ENCODE measurements around the gene SERTAD3. TPM values are rescaled to one million over a fixed set of nuclear protein-coding genes. Genes with fewer than 3 reads are reported as not detected.

SERTAD3 gene
- total RNA-seq, 1 experiment from 2014 or later, result 38.3 TPM

Other genes starting within 250 kb of the SERTAD3 start
- not detected in 2 replicates for gene TTC9B, start 226.0 kb downstream of the SERTAD3 start, total RNA-seq (2014; rRNA removed; shearing (Covaris generic); ENCODE audit: low replicate concordance)
- not detected in 2 replicates for gene CCNP, start 217.6 kb downstream of the SERTAD3 start, total RNA-seq (2014; rRNA removed; shearing (Covaris generic); ENCODE audit: low replicate concordance)
- gene AKT2, start 159.0 kb downstream of the SERTAD3 start, total RNA-seq (2014; rRNA removed; shearing (Covaris generic); ENCODE audit: low replicate concordance), result 104 and 131 TPM in 2 replicates
- gene C19orf47, start 95.9 kb downstream of the SERTAD3 start, total RNA-seq (2014; rRNA removed; shearing (Covaris generic); ENCODE audit: low replicate concordance), result 27.0 and 37.3 TPM in 2 replicates
- gene PLD3, start 95.6 kb downstream of the SERTAD3 start, total RNA-seq (2014; rRNA removed; shearing (Covaris generic); ENCODE audit: low replicate concordance), result 141 and 144 TPM in 2 replicates
- gene HIPK4, start 54.2 kb downstream of the SERTAD3 start, total RNA-seq (2014; rRNA removed; shearing (Covaris generic); ENCODE audit: low replicate concordance), result 0.22 and 0.69 TPM in 2 replicates
- gene PRX, start 31.0 kb downstream of the SERTAD3 start, total RNA-seq (2014; rRNA removed; shearing (Covaris generic); ENCODE audit: low replicate concordance), result 5.6 and 6.3 TPM in 2 replicates
- 19.1 and 35.3 TPM in 2 replicates for gene SERTAD1, start 18.3 kb downstream of the SERTAD3 start, total RNA-seq (2014; rRNA removed; shearing (Covaris generic); ENCODE audit: low replicate concordance)
- gene BLVRB, start 21.4 kb upstream of the SERTAD3 start, total RNA-seq (2014; rRNA removed; shearing (Covaris generic); ENCODE audit: low replicate concordance), result 140 and 179 TPM in 2 replicates
- gene SPTBN4, start 22.7 kb upstream of the SERTAD3 start, total RNA-seq (2014; rRNA removed; shearing (Covaris generic); ENCODE audit: low replicate concordance), result 0.16 and 3.0 TPM in 2 replicates
- gene SHKBP1, start 132.5 kb upstream of the SERTAD3 start, total RNA-seq (2014; rRNA removed; shearing (Covaris generic); ENCODE audit: low replicate concordance), result 61.7 and 105 TPM in 2 replicates
- 12.9 and 26.5 TPM in 2 replicates for gene LTBP4, start 157.0 kb upstream of the SERTAD3 start, total RNA-seq (2014; rRNA removed; shearing (Covaris generic); ENCODE audit: low replicate concordance)
- 42.1 and 42.8 TPM in 2 replicates for gene NUMBL, start 246.3 kb upstream of the SERTAD3 start, total RNA-seq (2014; rRNA removed; shearing (Covaris generic); ENCODE audit: low replicate concordance)